Measurements from ENCODE around the gene ELN. TPM values are rescaled to one million over a fixed set of nuclear protein-coding genes. Genes with fewer than 3 reads are reported as not detected.

ELN gene
- total RNA-seq, 1 experiment from 2014 or later: 0.26 TPM

GRCh38 chr7:74097937-74098614 lies 70.1 kb downstream of the ELN start:
- TF ChIP-seq TCF7L2 (IDR thresholded peaks at IDR 0.05; ENCODE audit: low read depth, low read length): no peak; the same call in 1 of the 2 replicates
- no peak for TF ChIP-seq POLR2AphosphoS5 (IDR thresholded peaks at IDR 0.05; ENCODE audit: low read depth, low read length)
- TF ChIP-seq SIN3A (IDR thresholded peaks at IDR 0.05; ENCODE audit: borderline replicate concordance, insufficient read depth, low read depth, low read length): no peak
- no peak for TF ChIP-seq CTCF (IDR thresholded peaks at IDR 0.05)
- no peak for TF ChIP-seq REST (IDR thresholded peaks at IDR 0.05; ENCODE audit: insufficient read depth in 1 of 2, low read depth in 2 of 2, low read length in 1 of 2)
- POLR2A ChIA-PET: interaction anchor here (0.5 to 0.6 kb wide), 2 partner anchors 33 to 71 kb away, joined by 5 to 12 read pairs; no protein-coding TSS in a partner anchor
- H3K27ac ChIP-seq (ENCODE audit: low read length): peak overlapping the region; percentile 35
- no peaks in the 10 kb centered on the region for H3K27me3 ChIP-seq (ENCODE audit: control insufficient read depth, insufficient read depth, low read length)
- no TSS peak for BruUV-seq (replicated peaks)
- intact Hi-C loops (cut with micrococcal nuclease; ENCODE audit: unreplicated experiment) (no loop called here), in situ Hi-C loops (cut with HindIII; ENCODE audit: low pct_unique_long_range_greater_than_20kb, low sequenced_read_pairs) (no loop called here)
- H3K9me3 ChIP-seq (ENCODE audit: control insufficient read depth, insufficient read depth, low read depth, low read length): no peaks in the 10 kb centered on the region
- H3K4me1 ChIP-seq (ENCODE audit: control insufficient read depth, insufficient read depth, low read length): peaks cover 22% of the 10 kb centered on the region
- H3K4me3 ChIP-seq (ENCODE audit: low read depth in 2 of 2, low read length in 2 of 2): no peak overlapping the region
- DNase-seq (ENCODE audit: low read depth, low spot score) (peak; percentile 74), ATAC-seq (peak; percentile 37; the same call in 1 of the 2 replicates)
- CTCF ChIA-PET: no interaction called here
- no peaks in the 10 kb centered on the region for H3K36me3 ChIP-seq (ENCODE audit: control insufficient read depth, insufficient read depth, low read length)

- intact Hi-C loops (cut with micrococcal nuclease; ENCODE audit: unreplicated experiment): no loop called here
- POLR2A ChIA-PET: no interaction called here
- Histone ChIP-seq H3K27me3 (ENCODE audit: control insufficient read depth, insufficient read depth, low read length) (no peaks in the 10 kb centered on the region), H3K4me1 (ENCODE audit: control insufficient read depth, insufficient read depth, low read length) (peaks cover 14% of the 10 kb centered on the region), H3K27ac (ENCODE audit: low read length) (no peak overlapping the region), H3K36me3 (ENCODE audit: control insufficient read depth, insufficient read depth, low read length) (no peaks in the 10 kb centered on the region), H3K4me3 (ENCODE audit: low read depth in 2 of 2, low read length in 2 of 2) (no peak overlapping the region), H3K9me3 (ENCODE audit: control insufficient read depth, insufficient read depth, low read depth, low read length) (no peaks in the 10 kb centered on the region)
- in situ Hi-C loops (cut with HindIII; ENCODE audit: low pct_unique_long_range_greater_than_20kb, low sequenced_read_pairs): no loop called here
- CTCF ChIA-PET: no interaction called here
- TF ChIP-seq CTCF (IDR thresholded peaks at IDR 0.05) (no peak), REST (IDR thresholded peaks at IDR 0.05; ENCODE audit: insufficient read depth in 1 of 2, low read depth in 2 of 2, low read length in 1 of 2) (no peak), TCF7L2 (IDR thresholded peaks at IDR 0.05; ENCODE audit: low read depth, low read length) (no peak), SIN3A (IDR thresholded peaks at IDR 0.05; ENCODE audit: borderline replicate concordance, insufficient read depth, low read depth, low read length) (no peak), POLR2AphosphoS5 (IDR thresholded peaks at IDR 0.05; ENCODE audit: low read depth, low read length) (no peak)
- DNase-seq (ENCODE audit: low read depth, low spot score) (no peak), ATAC-seq (no peak)
- no TSS peak for BruUV-seq (replicated peaks)
These were observed 71.1 kb downstream of the ELN start for GRCh38 chr7:74099031-74099430.
